GM21423 (cell line): ENCODE results near the gene AMACR.
A peak's percentile ranks its signal among the peaks of the same experiment; 100 is the strongest.
"Not testable (repeated sequence)": the region's sequence is repeated elsewhere in the genome, so short reads cannot be mapped to it uniquely, and the experiment has no call there.

Source experiments
- ATAC-seq: cut with Tn5 transposase; IDR thresholded peaks from one replicate; pipeline ENCODE4 v1.9.1; 2021; ENCODE audit warnings: mild to moderate bottlenecking, moderate library complexity; ENCODE audit not compliant: unreplicated experiment

The AMACR gene

GRCh38 chr5:33973271-33973670 is 34.6 kb downstream of the AMACR start:
- no peak for ATAC-seq

GRCh38 chr5:33969572-33970452 is 38.0 kb downstream of the AMACR start:
- ATAC-seq = peak; percentile 65

- ATAC-seq = no peak
Measured at GRCh38 chr5:33968211-33969005, 39.4 kb downstream of the AMACR start.

- ATAC-seq = no peak
Measured at GRCh38 chr5:33966805-33967204, 41.0 kb downstream of the AMACR start.

GRCh38 chr5:33964132-33964700 is 43.6 kb downstream of the AMACR start:
- no peak for ATAC-seq

- ATAC-seq = no peak
Measured at GRCh38 chr5:33958176-33958575, 49.7 kb downstream of the AMACR start.

GRCh38 chr5:33957577-33958150 is 50.2 kb downstream of the AMACR start:
- ATAC-seq = no peak

GRCh38 chr5:33952175-33952574 is 55.7 kb downstream of the AMACR start:
- ATAC-seq = not testable (repeated sequence)

- ATAC-seq = no peak
Measured at GRCh38 chr5:33944543-33945132, 63.2 kb downstream of the AMACR start.

GRCh38 chr5:33941090-33941489 is 66.8 kb downstream of the AMACR start:
- no peak for ATAC-seq

- ATAC-seq = no peak
Measured at GRCh38 chr5:33939556-33940262, 68.1 kb downstream of the AMACR start.

- no peak for ATAC-seq
Measured at GRCh38 chr5:33938881-33939280, 69.0 kb downstream of the AMACR start.

GRCh38 chr5:33938507-33938796 is 69.4 kb downstream of the AMACR start:
- no peak for ATAC-seq

GRCh38 chr5:33937707-33938506 is 69.9 kb downstream of the AMACR start:
- no peak for ATAC-seq

- no peak for ATAC-seq
Measured at GRCh38 chr5:33937017-33937706, 70.7 kb downstream of the AMACR start.

GRCh38 chr5:33936381-33937016 is 71.4 kb downstream of the AMACR start, which contains the start of gene RXFP3:
RXFP3 (plus strand) TSS chr5:33936386; CDS start chr5:33936741, 355 bp downstream.
- ATAC-seq = no peak
